NCI-H2107 treated with DMSO at 0.1 percent for 48 hours (cell line): Measurements from ENCODE around the gene SLC43A3.

ENCODE experiments used
- DNase-seq: peaks from one replicate; lab custom pipeline; 2025; ENCODE audit not compliant: unreplicated experiment; lab: John Stamatoyannopoulos, UW

The SLC43A3 gene

DNA sequence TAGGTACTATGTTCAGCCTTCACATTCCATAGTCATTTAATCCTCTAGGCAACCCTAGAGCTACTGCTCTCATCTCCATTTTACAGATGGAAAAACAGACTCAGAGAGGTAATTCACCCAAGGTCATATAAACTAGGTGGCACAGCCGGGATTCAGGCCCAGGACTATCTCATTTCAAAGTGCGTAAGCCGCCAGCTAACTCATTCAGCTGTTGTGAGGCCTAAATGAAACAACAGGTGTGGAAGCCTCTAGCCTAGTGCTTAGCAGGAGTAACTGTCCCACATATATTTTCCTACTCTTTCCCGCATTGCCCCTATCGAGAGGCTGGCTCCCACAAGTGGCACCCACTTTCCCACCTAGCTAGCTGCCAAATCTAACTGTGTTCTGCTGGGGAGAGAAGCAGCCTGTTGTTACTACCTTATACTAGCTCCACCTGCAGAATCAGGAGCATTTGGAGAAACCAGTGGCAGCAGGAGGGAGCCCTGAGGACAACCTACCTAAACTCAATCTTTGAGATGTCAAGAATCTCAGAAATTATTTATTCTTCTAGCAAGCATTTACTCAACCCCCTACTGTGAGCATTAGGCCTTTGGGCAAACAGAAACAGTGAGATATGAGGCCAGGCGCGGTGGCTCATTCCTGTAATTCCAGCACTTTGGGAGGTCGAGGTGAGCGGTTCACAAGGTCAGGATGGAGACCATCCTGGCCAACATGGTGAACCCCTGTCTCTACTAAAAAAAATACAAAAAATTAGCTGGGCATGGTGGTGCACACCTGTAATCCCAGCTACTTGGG is 66.8 kb downstream of the SLC43A3 start:
- DNase-seq, result no peak

DNA sequence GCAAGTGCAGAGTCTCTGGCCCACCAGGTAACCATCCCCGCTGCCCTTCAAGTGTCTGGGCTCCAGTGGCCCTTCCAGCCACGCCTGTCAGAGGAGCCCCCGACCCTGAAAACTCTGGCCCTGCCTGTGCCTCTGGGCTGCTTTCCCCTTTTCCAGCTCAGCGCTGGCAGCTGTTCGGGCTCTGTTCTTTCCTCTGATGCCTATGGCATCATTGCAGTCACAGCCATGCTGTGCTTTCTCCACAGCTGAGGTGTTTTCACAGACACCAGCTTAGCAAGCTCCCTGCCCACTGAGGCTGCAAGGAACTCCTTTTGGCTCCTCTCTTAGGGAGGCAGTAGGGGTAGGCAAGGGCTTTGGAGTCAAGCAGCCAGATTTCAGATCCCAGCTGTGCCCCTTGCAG is 67.5 kb downstream of the SLC43A3 start:
- no peak for DNase-seq

DNA sequence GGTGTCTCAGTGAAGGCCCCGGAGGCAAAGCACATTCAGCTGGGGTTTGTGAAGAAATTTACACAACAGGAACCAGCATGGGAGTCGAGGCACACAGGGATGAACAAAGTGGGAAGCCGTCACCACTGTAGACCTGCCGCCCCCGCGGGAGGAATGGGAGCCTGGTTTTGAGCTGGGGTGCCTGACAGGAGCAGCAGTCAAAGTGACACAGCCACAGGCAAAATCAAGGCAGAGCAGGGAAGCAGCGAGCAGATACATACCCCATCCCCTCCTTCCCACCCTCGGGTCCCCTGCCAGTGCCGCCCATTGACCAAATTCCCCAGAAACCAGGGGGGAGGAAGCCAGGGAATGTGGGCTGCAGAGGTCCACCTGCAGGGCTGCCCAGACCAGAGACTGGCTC is 67.9 kb downstream of the SLC43A3 start:
- no peak for DNase-seq

DNA sequence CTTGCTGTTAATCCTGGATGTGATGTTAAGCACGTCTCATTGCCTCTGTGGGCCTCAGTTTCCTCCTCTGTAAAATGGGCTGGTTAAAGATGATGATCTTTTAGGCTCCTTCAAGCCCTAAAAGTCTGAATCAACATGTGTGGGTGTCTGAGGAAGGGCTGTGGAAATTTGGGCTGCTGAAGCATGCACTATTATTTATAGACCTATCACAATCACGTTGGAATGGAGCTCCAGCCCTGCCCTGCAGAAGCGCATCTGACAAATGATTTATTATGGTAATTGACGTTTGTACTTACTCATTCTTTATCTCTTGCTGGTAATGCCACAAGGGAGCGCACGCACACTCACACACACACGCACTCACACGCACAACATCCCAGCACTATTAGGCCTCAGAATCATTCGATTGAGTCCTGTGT is 68.4 kb downstream of the SLC43A3 start:
- no peak for DNase-seq

DNA sequence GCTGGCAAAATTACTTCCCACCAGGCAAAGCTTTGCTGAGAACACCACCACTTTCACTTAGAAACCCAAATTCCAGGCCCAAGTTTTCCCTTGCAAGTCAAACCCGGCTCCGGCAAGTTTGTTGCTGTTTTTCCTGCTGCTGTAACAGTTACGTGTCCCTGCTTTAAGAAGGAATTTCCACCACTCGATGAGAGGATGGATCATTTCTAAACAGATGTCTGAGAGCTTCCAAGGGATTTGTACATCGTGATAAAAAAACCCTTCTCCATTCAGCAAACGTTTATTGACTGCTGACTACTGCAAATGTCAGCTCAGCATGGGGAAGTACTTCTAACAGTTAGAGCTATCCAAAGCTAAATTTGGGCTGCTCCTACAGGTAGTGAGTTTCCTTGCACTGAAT is 69.1 kb downstream of the SLC43A3 start:
- DNase-seq, result no peak

DNA sequence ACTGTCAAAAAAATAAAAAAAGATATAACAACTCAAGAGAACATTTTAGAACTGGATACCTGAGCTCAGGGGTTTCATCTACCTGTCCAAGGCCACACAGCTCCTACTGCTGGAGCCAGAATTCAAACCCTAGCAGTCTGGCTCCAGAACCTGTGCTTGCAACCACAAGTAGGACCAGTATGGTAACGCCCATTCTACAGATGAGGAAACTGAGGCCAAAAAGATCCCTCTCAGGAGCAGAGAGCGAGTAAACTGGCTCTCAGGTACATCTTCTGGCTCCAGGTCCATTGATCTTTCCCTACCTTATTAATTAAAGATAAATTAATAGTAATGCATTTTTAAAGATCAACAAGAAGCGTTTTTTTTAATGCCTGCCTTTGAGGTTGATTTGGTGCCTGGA is 69.6 kb downstream of the SLC43A3 start:
- DNase-seq, result no peak
